OCI-LY7 (cell line): Measurements from ENCODE around the gene PCDHGB2. TPM values are rescaled to one million over a fixed set of nuclear protein-coding genes. Genes with fewer than 3 reads are reported as not detected.
"Not testable (repeated sequence)": the region's sequence is repeated elsewhere in the genome, so short reads cannot be mapped to it uniquely, and the experiment has no call there.

ENCODE experiments used
- BruUV-seq: library from RNA; stranded (reverse); fragments of 400-500 nt; replicated peaks from 2 replicates; lab custom pipeline; 2021; lab: Mats Ljungman, UMichigan
- CTCF ChIA-PET: fragments of 300-600 bp; sonication (Branson Sonifier 250); formaldehyde crosslinking; loops from one replicate; lab custom pipeline; 2022; ENCODE audit warnings: antibody characterized with exemption; ENCODE audit not compliant: unreplicated experiment; lab: Charles Lee
- POLR2A ChIA-PET: fragments of 300-600 bp; sonication (Branson Sonifier 250); formaldehyde crosslinking; loops from one replicate; lab custom pipeline; 2022; ENCODE audit warnings: antibody characterized with exemption; lab: Charles Lee
- DNase-seq: peaks from one replicate; pipeline ENCODE4 v3.0.0-alpha.2; 2015; ENCODE audit warnings: low spot score
- H2AFZ ChIP-seq: fragments of 200-600 bp; sonication (generic), shearing (Covaris generic); 2 replicates; pipeline ENCODE4 v1.6.1; 2014; ENCODE audit warnings: mild to moderate bottlenecking, antibody characterized with exemption, low read length, moderate library complexity
- H3K27ac ChIP-seq: fragments of 200-600 bp; sonication (generic); 2 replicates; pipeline ENCODE4 v1.5.1; 2014; ENCODE audit warnings: mixed run types, low read depth, mild to moderate bottlenecking, moderate library complexity, low read length, inconsistent platforms; ENCODE audit not compliant: poor library complexity, severe bottlenecking
- H3K36me3 ChIP-seq: fragments of 200-600 bp; sonication (generic); 2 replicates; pipeline ENCODE4 v1.6.1; 2014; ENCODE audit warnings: mild to moderate bottlenecking, antibody characterized with exemption, low read length, moderate library complexity, mixed read lengths; ENCODE audit not compliant: insufficient read depth
- H3K4me1 ChIP-seq: fragments of 200-600 bp; sonication (generic); 2 replicates; pipeline ENCODE4 v1.5.1; 2014; ENCODE audit warnings: mild to moderate bottlenecking, low read length; ENCODE audit not compliant: insufficient read depth, poor library complexity, severe bottlenecking
- H3K4me2 ChIP-seq: fragments of 200-600 bp; sonication (generic); 2 replicates; pipeline ENCODE4 v1.6.1; 2014; ENCODE audit warnings: mild to moderate bottlenecking, low read length
- H3K4me3 ChIP-seq: fragments of 200-600 bp; sonication (generic); 2 replicates; pipeline ENCODE4 v1.5.1; 2014; ENCODE audit warnings: mild to moderate bottlenecking, low read depth, low read length; ENCODE audit not compliant: poor library complexity, severe bottlenecking
- H3K79me2 ChIP-seq: fragments of 200-600 bp; sonication (generic); 2 replicates; pipeline ENCODE4 v1.6.1; 2016; ENCODE audit warnings: low read depth, mild to moderate bottlenecking, low read length, moderate library complexity, mixed read lengths; ENCODE audit not compliant: insufficient read depth
- H3K9me2 ChIP-seq: fragments of 200-600 bp; sonication (generic); 2 replicates; pipeline ENCODE4 v1.6.1; 2016; ENCODE audit warnings: mild to moderate bottlenecking, low read length, mixed read lengths; ENCODE audit not compliant: insufficient read depth
- H3K9me3 ChIP-seq: fragments of 200-600 bp; sonication (generic); 2 replicates; pipeline ENCODE4 v1.6.1; 2014; ENCODE audit warnings: mild to moderate bottlenecking, mixed run types, low read length, mixed read lengths
- H4K20me1 ChIP-seq: fragments of 200-600 bp; sonication (generic); 2 replicates; pipeline ENCODE4 v1.6.1; 2014; ENCODE audit warnings: mild to moderate bottlenecking, antibody characterized with exemption, low read length, moderate library complexity, mixed read lengths; ENCODE audit not compliant: insufficient read depth
- EZH2phosphoT487 ChIP-seq: fragments of 200-600 bp; sonication (generic); IDR thresholded peaks from 2 replicates; pipeline ENCODE4 v1.6.1; 2018; ENCODE audit warnings: low read depth, borderline replicate concordance, mild to moderate bottlenecking, mixed run types, antibody characterized with exemption, low read length, moderate library complexity, mixed read lengths
- intact Hi-C: fragments of 100-400 bp; cut with micrococcal nuclease; formaldehyde crosslinking; loops from one replicate; pipeline ENCODE4 v1.10.0; 2022; ENCODE audit not compliant: unreplicated experiment
- total RNA-seq, 2 experiments: library from RNA; depleted of rRNA in 1 of 2; stranded (reverse); fragments of >200 nt in 1 of 2; shearing (Covaris generic) in 1 of 2; gene quantifications; 2 replicates each; pipeline ENCODE4 v1.2.3, GENCODE V29; 2014 to 2022
- TF ChIP-seq, protein P1 (sequence below): fragments of 200-600 bp; sonication (generic); conservative IDR thresholded peaks from 2 replicates; pipeline ENCODE4 v1.5.1; 2014; ENCODE audit warnings: mild to moderate bottlenecking, antibody characterized with exemption, low read length, moderate library complexity, mixed read lengths

The PCDHGB2 gene
- total RNA-seq, 2 experiments from 2014 or later: 9.2 to 9.3 TPM

DNA sequence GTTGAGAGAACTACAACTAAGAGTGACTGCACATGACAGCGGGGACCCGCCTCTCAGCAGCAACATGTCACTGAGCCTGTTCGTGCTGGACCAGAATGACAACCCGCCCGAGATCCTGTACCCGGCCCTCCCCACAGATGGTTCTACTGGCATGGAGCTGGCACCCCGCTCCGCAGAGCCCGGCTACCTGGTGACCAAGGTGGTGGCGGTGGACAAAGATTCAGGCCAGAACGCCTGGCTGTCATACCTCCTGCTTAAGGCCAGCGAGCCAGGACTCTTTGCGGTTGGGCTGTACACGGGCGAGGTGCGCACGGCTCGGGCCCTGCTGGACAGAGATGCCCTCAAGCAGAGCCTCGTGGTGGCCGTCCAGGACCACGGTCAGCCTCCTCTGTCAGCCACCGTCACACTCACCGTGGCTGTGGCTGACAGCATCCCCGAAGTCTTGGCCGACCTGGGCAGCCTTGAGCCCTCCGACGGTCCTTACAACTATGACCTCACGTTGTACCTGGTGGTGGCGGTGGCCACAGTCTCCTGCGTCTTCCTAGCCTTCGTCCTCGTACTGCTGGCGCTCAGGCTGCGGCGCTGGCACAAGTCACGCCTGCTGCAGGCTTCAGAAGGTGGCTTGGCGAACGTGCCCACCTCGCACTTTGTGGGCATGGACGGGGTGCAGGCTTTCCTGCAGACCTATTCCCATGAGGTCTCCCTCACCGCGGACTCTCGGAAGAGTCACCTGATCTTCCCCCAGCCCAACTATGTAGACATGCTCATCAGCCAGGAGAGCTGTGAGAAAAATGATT is 24.9 kb downstream of the PCDHGB2 start:
- TF ChIP-seq EZH2phosphoT487: no peak
- TF ChIP-seq, protein P1, sequence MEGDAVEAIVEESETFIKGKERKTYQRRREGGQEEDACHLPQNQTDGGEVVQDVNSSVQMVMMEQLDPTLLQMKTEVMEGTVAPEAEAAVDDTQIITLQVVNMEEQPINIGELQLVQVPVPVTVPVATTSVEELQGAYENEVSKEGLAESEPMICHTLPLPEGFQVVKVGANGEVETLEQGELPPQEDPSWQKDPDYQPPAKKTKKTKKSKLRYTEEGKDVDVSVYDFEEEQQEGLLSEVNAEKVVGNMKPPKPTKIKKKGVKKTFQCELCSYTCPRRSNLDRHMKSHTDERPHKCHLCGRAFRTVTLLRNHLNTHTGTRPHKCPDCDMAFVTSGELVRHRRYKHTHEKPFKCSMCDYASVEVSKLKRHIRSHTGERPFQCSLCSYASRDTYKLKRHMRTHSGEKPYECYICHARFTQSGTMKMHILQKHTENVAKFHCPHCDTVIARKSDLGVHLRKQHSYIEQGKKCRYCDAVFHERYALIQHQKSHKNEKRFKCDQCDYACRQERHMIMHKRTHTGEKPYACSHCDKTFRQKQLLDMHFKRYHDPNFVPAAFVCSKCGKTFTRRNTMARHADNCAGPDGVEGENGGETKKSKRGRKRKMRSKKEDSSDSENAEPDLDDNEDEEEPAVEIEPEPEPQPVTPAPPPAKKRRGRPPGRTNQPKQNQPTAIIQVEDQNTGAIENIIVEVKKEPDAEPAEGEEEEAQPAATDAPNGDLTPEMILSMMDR: no peak
- Histone ChIP-seq H2AFZ (no peak overlapping the region), H3K9me3 (no peaks in the 10 kb centered on the region), H3K4me3 (no peak overlapping the region), H3K4me1 (no peaks in the 10 kb centered on the region), H3K4me2 (no peak overlapping the region), H3K27ac (no peak overlapping the region), H4K20me1 (no peaks in the 10 kb centered on the region), H3K9me2 (no peaks in the 10 kb centered on the region), H3K79me2 (no peaks in the 10 kb centered on the region), H3K36me3 (no peaks in the 10 kb centered on the region)
- ChIA-PET CTCF (no interaction called here), POLR2A (no interaction called here)
- BruUV-seq: no TSS peak
- intact Hi-C loops: no loop called here
- no peak for DNase-seq

DNA sequence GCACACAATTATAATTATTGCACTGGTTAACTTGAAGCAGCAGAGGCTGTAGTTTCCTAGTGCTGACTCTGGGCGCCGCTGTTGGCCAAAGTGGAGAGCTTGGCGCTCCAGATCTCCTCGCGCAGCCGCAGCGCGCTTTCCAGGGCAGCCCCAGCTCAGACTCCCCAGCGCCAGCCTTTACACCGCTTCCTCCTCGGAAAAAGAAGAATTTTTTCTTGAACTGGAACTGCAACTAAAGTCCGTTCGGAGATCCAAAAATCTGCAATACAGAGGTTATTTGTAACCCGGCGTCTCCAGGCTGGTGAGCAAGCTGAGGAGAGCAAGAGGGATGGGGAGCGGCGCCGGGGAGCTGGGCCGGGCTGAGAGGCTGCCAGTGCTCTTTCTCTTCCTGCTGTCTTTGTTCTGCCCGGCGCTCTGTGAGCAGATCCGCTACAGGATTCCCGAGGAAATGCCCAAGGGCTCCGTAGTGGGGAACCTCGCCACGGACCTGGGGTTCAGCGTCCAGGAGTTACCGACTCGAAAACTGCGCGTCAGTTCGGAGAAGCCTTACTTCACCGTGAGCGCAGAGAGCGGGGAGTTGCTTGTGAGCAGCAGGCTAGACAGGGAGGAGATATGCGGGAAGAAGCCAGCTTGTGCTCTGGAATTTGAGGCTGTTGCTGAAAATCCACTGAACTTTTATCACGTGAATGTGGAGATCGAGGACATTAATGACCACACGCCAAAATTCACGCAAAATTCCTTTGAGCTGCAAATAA is 27.9 kb downstream of the PCDHGB2 start, which contains the start of gene PCDHGB4:
Gene PCDHGB4, plus strand, starts transcription at position 142 of the 755 bp plus-strand sequence. Its CDS starts 187 bp downstream, at position 329.
- TF ChIP-seq, protein P1: peak; percentile 75
- H3K9me3 ChIP-seq, H3K4me1 ChIP-seq, H3K27ac ChIP-seq, CTCF ChIA-PET, H4K20me1 ChIP-seq, H3K36me3 ChIP-seq, H3K9me2 ChIP-seq, H3K79me2 ChIP-seq, BruUV-seq, H2AFZ ChIP-seq: not testable (repeated sequence)
- Histone ChIP-seq H3K4me3 (peak within 1 kb of the TSS; percentile 61), H3K4me2 (peak within 1 kb of the TSS; percentile 31; the same call in 1 of the 2 replicates)
- POLR2A ChIA-PET: interaction anchor here (0.6 to 1.4 kb wide), 2 partner anchors 9 to 119 kb away, joined by 3 to 4 read pairs; no protein-coding TSS in a partner anchor
- DNase-seq: peak; percentile 58
- intact Hi-C loops: loop anchor here (1.0 kb wide), 1 partner anchor 25 kb away; the partner anchor contains the start of gene PCDHGA10
